Breast epithelium (tissue), 4 donors: ENCODE measurements around the gene CDH23. TPM values are rescaled to one million over a fixed set of nuclear protein-coding genes. Genes with fewer than 3 reads are reported as not detected.

Experiments
- DNase-seq, 2 donors: peaks; one replicate each; pipeline ENCODE4 v3.0.0-alpha.2; 2019; ENCODE audit warnings: low spot score in 2 of 2
- H3K27ac ChIP-seq, 2 donors: fragments of 200-600 bp; sonication (generic) in 1 of 2; one replicate each; pipeline ENCODE4 v1.5.1; 2016 to 2019; ENCODE audit warnings: mild to moderate bottlenecking in 1 of 2
- H3K27me3 ChIP-seq, 2 donors: fragments of 200-600 bp; sonication (generic) in 1 of 2; one replicate each; pipeline versions ENCODE4 v1.5.1 to v1.6.0; 2017 to 2019; ENCODE audit warnings: control low read depth in 1 of 2, mild to moderate bottlenecking in 1 of 2
- H3K36me3 ChIP-seq: fragments of 200-600 bp; one replicate; pipeline ENCODE4 v1.5.1; 2019
- H3K4me1 ChIP-seq, 2 donors: fragments of 200-600 bp; sonication (generic); one replicate each; pipeline ENCODE4 v1.5.1; 2016 to 2019; ENCODE audit warnings: control low read depth in 1 of 2
- H3K4me3 ChIP-seq, 3 donors: fragments of 200-600 bp; sonication (generic); 1 replicate in 2 of 3; 2 replicates in 1 of 3; pipeline ENCODE4 v1.5.1; 2016 to 2019; ENCODE audit warnings: mild to moderate bottlenecking in 3 of 3, moderate library complexity in 2 of 3
- H3K9me3 ChIP-seq, 2 donors: fragments of 200-600 bp; sonication (generic) in 1 of 2; one replicate each; pipeline ENCODE4 v1.5.1; 2016 to 2019; ENCODE audit warnings: control low read depth in 1 of 2
- CTCF ChIP-seq, 3 donors: fragments of 450-650 bp; IDR thresholded peaks; one replicate each; pipeline ENCODE4 v1.5.1; 2016 to 2017; ENCODE audit warnings: antibody characterized with exemption in 3 of 3, mild to moderate bottlenecking in 3 of 3, moderate library complexity in 3 of 3
- POLR2A ChIP-seq: fragments of 450-650 bp; IDR thresholded peaks from one replicate; pipeline ENCODE4 v1.6.1; 2016; ENCODE audit warnings: antibody characterized with exemption, mild to moderate bottlenecking, moderate library complexity
- POLR2AphosphoS5 ChIP-seq, 3 donors: sonication (generic); formaldehyde crosslinking; IDR thresholded peaks; one replicate each; pipeline ENCODE4 v1.6.1; 2017; ENCODE audit warnings: antibody characterized with exemption in 3 of 3
- intact Hi-C: fragments of 100-400 bp; cut with DNase I; formaldehyde crosslinking; loops from one replicate; pipeline ENCODE4 v1.15.1; 2023; ENCODE audit warnings: low total_unique reads
- total RNA-seq, 3 donors: library from RNA; depleted of rRNA; stranded (reverse); fragments of >200 nt; gene quantifications; one replicate each; pipeline ENCODE4 v1.1.0, GENCODE V29; 2016

The CDH23 gene
- total RNA-seq, 3 donors from 2014 or later = 8.5 to 13.8 (median 11.6) TPM

GRCh38 chr10:71486484-71487114 lies 89.9 kb downstream of the CDH23 start:
- no peaks in the 10 kb centered on the region for H3K36me3 ChIP-seq
- DNase-seq = no peak
- TF ChIP-seq POLR2AphosphoS5 (IDR thresholded peaks at IDR 0.05) = no peak
- TF ChIP-seq CTCF (IDR thresholded peaks at IDR 0.05) = no peak
- no peak for TF ChIP-seq POLR2A

GRCh38 chr10:71487726-71488125 lies 91.0 kb downstream of the CDH23 start:
- no peaks in the 10 kb centered on the region for H3K36me3 ChIP-seq
- no peak for DNase-seq
- H3K27me3 ChIP-seq = no peaks in the 10 kb centered on the region
- TF ChIP-seq CTCF (IDR thresholded peaks at IDR 0.05) = no peak
- TF ChIP-seq POLR2A = no peak
- no peak for TF ChIP-seq POLR2AphosphoS5 (IDR thresholded peaks at IDR 0.05)
- no peak overlapping the region for H3K27ac ChIP-seq
- no peaks in the 10 kb centered on the region for H3K4me1 ChIP-seq
- H3K9me3 ChIP-seq = peaks cover 12 to 14% of the 10 kb centered on the region in 2 donors
- intact Hi-C loops = no loop called here
- no peak overlapping the region for H3K4me3 ChIP-seq

More at GRCh38 chr10:71486484-71487114, 89.9 kb downstream of the CDH23 start:
- no peaks in the 10 kb centered on the region for H3K27me3 ChIP-seq
- no peak overlapping the region for H3K27ac ChIP-seq
- peaks cover 12 to 14% of the 10 kb centered on the region in 2 donors for H3K9me3 ChIP-seq
- H3K4me1 ChIP-seq = no peaks in the 10 kb centered on the region
- no peak overlapping the region for H3K4me3 ChIP-seq
- intact Hi-C loops = no loop called here

GRCh38 chr10:71489077-71489476 lies 92.4 kb downstream of the CDH23 start:
- Histone ChIP-seq H3K36me3 (no peaks in the 10 kb centered on the region), H3K9me3 (peaks cover 12 to 14% of the 10 kb centered on the region in 2 donors), H3K4me1 (no peaks in the 10 kb centered on the region), H3K27ac (no peak overlapping the region), H3K4me3 (no peak overlapping the region), H3K27me3 (no peaks in the 10 kb centered on the region)
- no peak for TF ChIP-seq POLR2A
- no peak for TF ChIP-seq POLR2AphosphoS5 (IDR thresholded peaks at IDR 0.05)
- no peak for TF ChIP-seq CTCF (IDR thresholded peaks at IDR 0.05)
- no peak for DNase-seq
- intact Hi-C loops = no loop called here

GRCh38 chr10:71492872-71493271 lies 96.2 kb downstream of the CDH23 start:
- Histone ChIP-seq H3K27me3 (no peaks in the 10 kb centered on the region), H3K4me3 (no peak overlapping the region), H3K4me1 (no peaks in the 10 kb centered on the region), H3K27ac (no peak overlapping the region), H3K9me3 (peaks cover 12 to 14% of the 10 kb centered on the region in 2 donors), H3K36me3 (no peaks in the 10 kb centered on the region)
- intact Hi-C loops = loop anchor here (5.0 kb wide), 1 partner anchor 774 kb away; no protein-coding TSS in a partner anchor
- no peak for DNase-seq
- TF ChIP-seq CTCF (IDR thresholded peaks at IDR 0.05) (no peak), POLR2A (no peak), POLR2AphosphoS5 (IDR thresholded peaks at IDR 0.05) (no peak)

GRCh38 chr10:71493741-71494140 lies 97.0 kb downstream of the CDH23 start:
- H3K27ac ChIP-seq = no peak overlapping the region
- H3K9me3 ChIP-seq = peaks cover 7 to 12% of the 10 kb centered on the region in 2 donors
- H3K27me3 ChIP-seq = no peaks in the 10 kb centered on the region
- DNase-seq = no peak
- intact Hi-C loops = loop anchor here (5.0 kb wide), 1 partner anchor 774 kb away; no protein-coding TSS in a partner anchor
- H3K36me3 ChIP-seq = no peaks in the 10 kb centered on the region
- TF ChIP-seq POLR2A (no peak), CTCF (IDR thresholded peaks at IDR 0.05) (no peak), POLR2AphosphoS5 (IDR thresholded peaks at IDR 0.05) (no peak)
- H3K4me1 ChIP-seq = no peaks in the 10 kb centered on the region
- H3K4me3 ChIP-seq = no peak overlapping the region
